NCI-H146 treated with DMSO at 0.1 percent for 48 hours (cell line): Measurements from ENCODE around the gene VWF.
"Not testable (repeated sequence)": the region's sequence is repeated elsewhere in the genome, so short reads cannot be mapped to it uniquely, and the experiment has no call there.

Experiments
- DNase-seq: peaks from one replicate; lab custom pipeline; 2025; ENCODE audit not compliant: unreplicated experiment; lab: John Stamatoyannopoulos, UW

Gene VWF

DNA sequence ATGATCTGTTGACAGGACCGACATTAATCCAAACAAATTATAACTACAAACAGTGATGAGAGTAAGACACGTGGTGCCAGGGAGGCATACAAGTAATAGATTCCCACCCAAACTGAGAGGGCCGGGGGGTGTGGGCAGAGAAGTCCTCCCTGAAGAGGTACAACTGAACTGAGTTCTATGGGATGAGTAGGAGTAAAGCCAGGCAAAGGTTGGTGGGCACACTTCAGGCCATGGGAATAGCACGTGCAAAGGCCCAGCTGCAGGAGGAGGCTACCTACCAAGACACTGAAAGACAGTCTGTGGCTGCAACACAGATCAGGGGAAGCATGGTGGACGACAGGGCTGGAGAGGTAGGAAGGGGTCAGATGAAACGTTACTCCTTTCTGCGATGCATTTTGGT lies 22.0 kb upstream of the VWF start:
- no peak for DNase-seq

- no peak for DNase-seq
Measured at GRCh38 chr12:6145564-6145963, 21.1 kb upstream of the VWF start.

- no peak for DNase-seq
Measured at GRCh38 chr12:6143303-6143675, 18.8 kb upstream of the VWF start.

DNA sequence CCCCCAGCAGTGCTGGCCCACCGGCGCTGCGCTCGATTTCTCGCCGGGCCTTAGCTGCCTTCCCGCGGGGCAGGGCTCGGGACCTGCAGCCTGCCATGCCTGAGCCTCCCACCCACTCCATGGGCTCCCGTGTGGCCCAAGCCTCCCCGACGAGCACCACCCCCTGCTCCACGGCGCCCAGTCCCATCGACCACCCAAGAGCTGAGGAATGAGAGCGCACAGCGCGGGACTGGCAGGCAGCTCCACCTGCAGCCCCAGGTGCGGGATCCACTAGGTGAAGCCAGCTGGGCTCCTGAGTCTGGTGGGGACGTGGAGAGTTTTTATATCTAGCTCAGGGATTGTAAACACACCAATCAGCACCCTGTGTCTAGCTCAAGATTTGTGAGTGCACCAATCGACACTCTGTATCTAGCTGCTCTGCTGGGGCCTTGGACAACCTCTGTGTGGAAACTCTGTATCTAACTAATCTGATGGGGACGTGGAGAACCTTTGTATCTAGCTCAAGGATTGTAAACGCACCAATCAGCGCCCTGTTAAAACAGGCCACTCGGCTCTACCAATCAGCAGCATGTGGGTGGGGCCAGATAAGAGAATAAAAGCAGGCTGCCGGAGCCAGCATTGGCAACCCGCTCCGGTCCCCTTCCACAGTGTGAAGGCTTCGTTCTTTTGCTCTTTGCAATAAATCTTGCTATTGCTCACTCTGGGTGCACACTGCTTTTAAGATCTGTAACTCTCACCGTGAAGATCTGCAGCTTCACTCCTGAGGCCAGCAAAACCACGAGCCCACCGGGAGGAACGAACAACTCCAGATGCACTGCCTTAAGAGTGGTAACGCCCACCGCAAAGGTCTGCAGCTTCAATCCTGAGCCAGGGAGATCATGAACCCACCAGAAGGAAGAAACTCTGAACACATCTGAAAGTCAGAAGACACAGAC lies 18.2 kb upstream of the VWF start:
- DNase-seq, result not testable (repeated sequence)

GRCh38 chr12:6141731-6142367 lies 17.4 kb upstream of the VWF start:
- DNase-seq, result not testable (repeated sequence)

- DNase-seq, result no peak
Measured at GRCh38 chr12:6140651-6141447, 16.4 kb upstream of the VWF start.

DNA sequence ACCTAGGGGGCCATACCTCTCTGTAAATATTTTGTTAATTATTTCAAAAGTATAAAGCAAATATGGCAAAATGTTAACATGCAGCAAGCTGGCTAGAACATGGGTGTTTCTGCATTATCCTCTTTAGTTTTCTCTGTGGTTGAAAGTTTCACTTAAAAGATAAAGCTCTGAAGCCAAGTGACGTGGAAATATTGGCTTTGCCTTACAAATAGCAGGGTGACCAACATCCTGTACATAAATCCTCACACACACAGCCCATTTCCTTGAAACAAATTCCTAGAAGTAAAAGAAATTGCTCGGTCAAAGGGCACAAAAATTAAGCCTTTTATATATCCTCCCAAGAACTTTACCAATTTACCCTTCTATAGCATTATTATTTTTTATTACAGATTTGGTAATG lies 10.6 kb upstream of the VWF start:
- no peak for DNase-seq

GRCh38 chr12:6133642-6134041 lies 9.2 kb upstream of the VWF start:
- no peak for DNase-seq

GRCh38 chr12:6132496-6132895 lies 8.0 kb upstream of the VWF start:
- no peak for DNase-seq

- DNase-seq, result no peak
Measured at GRCh38 chr12:6125310-6125608, 789 bp upstream of the VWF start.

- no peak for DNase-seq
Measured at GRCh38 chr12:6123258-6123657, 1.2 kb downstream of the VWF start.

DNA sequence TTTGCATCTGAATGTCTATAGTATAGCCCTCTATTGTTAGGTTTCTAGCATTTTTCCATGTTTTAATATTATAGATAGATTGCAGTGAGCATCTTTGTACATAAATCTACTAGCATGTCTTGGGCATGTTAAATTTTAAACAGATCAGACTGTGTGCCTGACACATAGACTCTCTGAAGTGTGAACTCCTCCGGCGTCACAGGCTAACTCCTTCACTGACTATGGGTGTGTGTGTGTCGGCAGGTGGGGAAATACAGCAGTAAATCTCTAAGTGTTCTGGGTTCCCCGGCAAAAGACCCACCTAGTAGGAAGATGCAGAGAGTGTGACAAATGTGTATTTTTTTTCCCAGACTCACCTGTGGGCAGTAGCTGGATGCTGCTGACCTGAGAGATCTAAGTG lies 2.3 kb downstream of the VWF start:
- no peak for DNase-seq

DNA sequence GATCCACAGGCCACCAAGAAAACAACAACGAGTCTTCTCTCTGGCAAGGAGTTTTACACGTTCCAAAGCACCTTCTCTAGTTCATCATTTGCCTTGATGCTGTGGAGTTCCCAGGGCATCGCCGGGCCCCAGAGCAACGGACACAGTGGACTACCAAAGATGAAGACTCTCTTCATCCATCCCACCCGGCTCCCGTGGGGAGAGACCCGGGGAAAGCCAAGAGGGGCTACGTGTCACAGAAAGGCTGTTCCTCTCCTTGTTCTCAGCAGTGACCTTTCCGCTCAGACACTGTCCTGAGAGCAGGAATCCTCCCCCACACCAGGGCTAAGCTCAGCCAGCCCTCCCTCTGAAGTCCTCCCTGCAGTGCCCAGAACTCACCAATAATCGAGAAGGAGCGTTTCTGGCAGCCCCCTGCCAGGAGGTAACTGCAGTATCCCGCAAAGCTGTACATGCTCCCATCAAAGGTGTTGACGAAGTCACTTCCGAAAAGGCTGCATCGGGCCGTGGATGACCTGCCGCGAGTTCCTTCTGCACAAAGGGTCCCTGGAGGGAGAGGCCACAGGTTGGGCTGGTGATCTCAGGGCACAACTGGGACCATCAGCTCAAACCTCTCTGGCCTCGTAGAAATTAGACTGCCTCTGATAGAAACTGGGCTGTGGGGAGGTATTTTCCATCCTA lies 3.5 kb downstream of the VWF start:
- no peak for DNase-seq

GRCh38 chr12:6118891-6119568 lies 5.4 kb downstream of the VWF start:
- no peak for DNase-seq

GRCh38 chr12:6116471-6117021 lies 7.9 kb downstream of the VWF start:
- DNase-seq, result no peak

GRCh38 chr12:6115389-6115788 lies 9.1 kb downstream of the VWF start:
- DNase-seq, result no peak

DNA sequence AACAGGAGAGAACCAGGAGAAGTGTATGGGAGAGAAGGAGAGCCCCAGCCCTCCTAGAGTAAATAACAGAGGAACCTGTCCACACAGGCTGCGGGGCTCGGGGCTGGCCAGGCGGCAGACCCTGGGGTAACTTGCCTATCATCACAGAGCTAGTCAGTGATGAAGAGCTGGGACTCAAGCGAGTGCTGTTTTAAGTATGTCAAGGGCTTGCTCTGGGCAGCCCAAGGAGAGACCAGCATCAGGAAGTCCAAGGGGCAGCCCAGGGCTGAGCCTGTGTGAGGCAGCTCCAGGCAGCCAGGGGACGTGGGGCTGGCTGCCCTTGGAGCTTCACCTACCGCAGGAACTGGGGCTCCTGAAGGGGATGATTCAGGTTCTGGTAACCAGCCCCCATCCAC lies 10.0 kb downstream of the VWF start:
- no peak for DNase-seq

DNA sequence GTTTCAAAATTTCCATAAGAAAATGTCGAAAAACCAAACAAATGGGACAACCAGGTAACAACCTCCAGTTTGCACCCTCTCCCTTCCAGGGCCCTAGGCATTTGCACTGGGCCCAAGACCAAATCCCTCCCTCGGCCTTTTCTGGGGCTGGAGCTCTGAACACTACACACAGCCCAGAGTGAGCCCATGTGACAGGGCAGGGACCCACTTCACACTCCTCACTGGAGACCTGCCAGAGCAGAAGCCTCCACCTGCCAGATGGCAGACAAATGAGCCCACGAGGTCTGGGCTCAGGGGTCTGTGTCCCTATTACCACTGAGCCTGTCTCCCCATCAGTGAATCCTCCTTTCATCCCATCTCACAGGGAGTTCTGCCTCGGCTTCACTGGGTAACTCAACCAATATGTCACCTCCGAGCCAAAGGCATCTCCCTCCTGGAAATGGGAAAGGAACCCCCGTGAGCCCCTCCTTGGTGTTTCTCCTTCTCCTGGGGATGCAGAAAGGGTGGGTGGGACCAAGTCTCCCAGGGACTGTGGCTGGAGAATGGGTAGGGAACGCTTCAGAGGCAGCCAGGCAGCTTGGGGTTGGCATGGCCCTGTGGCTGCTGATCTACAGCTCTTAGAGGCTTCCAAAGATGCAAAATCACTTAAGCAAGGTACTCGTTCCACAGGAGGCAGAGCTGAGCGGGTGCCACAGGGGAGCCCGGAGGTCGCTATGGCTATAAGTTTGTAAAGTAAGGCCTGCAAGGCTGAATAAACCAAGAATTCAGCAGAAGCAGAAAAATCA lies 10.6 kb downstream of the VWF start:
- DNase-seq, result no peak

GRCh38 chr12:6112004-6112403 lies 12.5 kb downstream of the VWF start:
- DNase-seq, result no peak

- no peak for DNase-seq
Measured at GRCh38 chr12:6110006-6110405, 14.5 kb downstream of the VWF start.
